AG10803 (cell line): ENCODE results near the gene SLFN12.
"Not testable (repeated sequence)": the region's sequence is repeated elsewhere in the genome, so short reads cannot be mapped to it uniquely, and the experiment has no call there.

Source experiments
- DNase-seq: peaks from one replicate; pipeline ENCODE4 v3.0.0; 2010; ENCODE audit warnings: low read depth
- H3K4me3 ChIP-seq: 2 replicates; pipeline ENCODE4 v1.5.1; 2011; ENCODE audit warnings: mild to moderate bottlenecking, low read length, control low read depth
- CTCF ChIP-seq: conservative IDR thresholded peaks from 2 replicates; pipeline ENCODE4 v1.5.1; 2011; ENCODE audit warnings: mild to moderate bottlenecking, low read length, control low read depth, inconsistent platforms

Gene SLFN12

GRCh38 chr17:35414247-35414646 lies 18.1 kb downstream of the SLFN12 start:
- DNase-seq = no peak
- TF ChIP-seq CTCF = no peak
- H3K4me3 ChIP-seq = no peak overlapping the region

- H3K4me3 ChIP-seq = no peak overlapping the region
Measured at GRCh38 chr17:35407531-35407930, 24.8 kb downstream of the SLFN12 start.

GRCh38 chr17:35406568-35406967 lies 25.7 kb downstream of the SLFN12 start:
- no peak for DNase-seq
- TF ChIP-seq CTCF = no peak
- no peak overlapping the region for H3K4me3 ChIP-seq

More at GRCh38 chr17:35407531-35407930, 24.8 kb downstream of the SLFN12 start:
- no peak for DNase-seq
- TF ChIP-seq CTCF = no peak

- no peak overlapping the region for H3K4me3 ChIP-seq
- no peak for TF ChIP-seq CTCF
- no peak for DNase-seq
Measured at GRCh38 chr17:35404360-35404759, 27.9 kb downstream of the SLFN12 start.

- H3K4me3 ChIP-seq, DNase-seq: not testable (repeated sequence)
Measured at GRCh38 chr17:35393783-35394182, 38.5 kb downstream of the SLFN12 start.

GRCh38 chr17:35390663-35391062 lies 41.6 kb downstream of the SLFN12 start:
- DNase-seq = no peak
- no peak overlapping the region for H3K4me3 ChIP-seq
- TF ChIP-seq CTCF = no peak

GRCh38 chr17:35390156-35390555 lies 42.1 kb downstream of the SLFN12 start:
- no peak for DNase-seq
- H3K4me3 ChIP-seq = no peak overlapping the region
- no peak for TF ChIP-seq CTCF

- no peak for DNase-seq
- no peak overlapping the region for H3K4me3 ChIP-seq
- no peak for TF ChIP-seq CTCF
Measured at GRCh38 chr17:35387496-35387895, 44.8 kb downstream of the SLFN12 start.
